OCI-LY7 (cell line): ENCODE data around the gene FGF2. TPM values are rescaled to one million over a fixed set of nuclear protein-coding genes. Genes with fewer than 3 reads are reported as not detected.
"Not testable (repeated sequence)": the region's sequence is repeated elsewhere in the genome, so short reads cannot be mapped to it uniquely, and the experiment has no call there.

Experiments used
- BruUV-seq: library from RNA; stranded (reverse); fragments of 400-500 nt; replicated peaks from 2 replicates; lab custom pipeline; 2021; lab: Mats Ljungman, UMichigan
- CTCF ChIA-PET: fragments of 300-600 bp; sonication (Branson Sonifier 250); formaldehyde crosslinking; loops from one replicate; lab custom pipeline; 2022; ENCODE audit warnings: antibody characterized with exemption; ENCODE audit not compliant: unreplicated experiment; lab: Charles Lee
- POLR2A ChIA-PET: fragments of 300-600 bp; sonication (Branson Sonifier 250); formaldehyde crosslinking; loops from one replicate; lab custom pipeline; 2022; ENCODE audit warnings: antibody characterized with exemption; lab: Charles Lee
- DNase-seq: peaks from one replicate; pipeline ENCODE4 v3.0.0-alpha.2; 2015; ENCODE audit warnings: low spot score
- H2AFZ ChIP-seq: fragments of 200-600 bp; sonication (generic), shearing (Covaris generic); 2 replicates; pipeline ENCODE4 v1.6.1; 2014; ENCODE audit warnings: mild to moderate bottlenecking, antibody characterized with exemption, low read length, moderate library complexity
- H3K27ac ChIP-seq: fragments of 200-600 bp; sonication (generic); 2 replicates; pipeline ENCODE4 v1.5.1; 2014; ENCODE audit warnings: mixed run types, low read depth, mild to moderate bottlenecking, moderate library complexity, low read length, inconsistent platforms; ENCODE audit not compliant: poor library complexity, severe bottlenecking
- H3K36me3 ChIP-seq: fragments of 200-600 bp; sonication (generic); 2 replicates; pipeline ENCODE4 v1.6.1; 2014; ENCODE audit warnings: mild to moderate bottlenecking, antibody characterized with exemption, low read length, moderate library complexity, mixed read lengths; ENCODE audit not compliant: insufficient read depth
- H3K4me1 ChIP-seq: fragments of 200-600 bp; sonication (generic); 2 replicates; pipeline ENCODE4 v1.5.1; 2014; ENCODE audit warnings: mild to moderate bottlenecking, low read length; ENCODE audit not compliant: insufficient read depth, poor library complexity, severe bottlenecking
- H3K4me2 ChIP-seq: fragments of 200-600 bp; sonication (generic); 2 replicates; pipeline ENCODE4 v1.6.1; 2014; ENCODE audit warnings: mild to moderate bottlenecking, low read length
- H3K4me3 ChIP-seq: fragments of 200-600 bp; sonication (generic); 2 replicates; pipeline ENCODE4 v1.5.1; 2014; ENCODE audit warnings: mild to moderate bottlenecking, low read depth, low read length; ENCODE audit not compliant: poor library complexity, severe bottlenecking
- H3K79me2 ChIP-seq: fragments of 200-600 bp; sonication (generic); 2 replicates; pipeline ENCODE4 v1.6.1; 2016; ENCODE audit warnings: low read depth, mild to moderate bottlenecking, low read length, moderate library complexity, mixed read lengths; ENCODE audit not compliant: insufficient read depth
- H3K9me2 ChIP-seq: fragments of 200-600 bp; sonication (generic); 2 replicates; pipeline ENCODE4 v1.6.1; 2016; ENCODE audit warnings: mild to moderate bottlenecking, low read length, mixed read lengths; ENCODE audit not compliant: insufficient read depth
- H3K9me3 ChIP-seq: fragments of 200-600 bp; sonication (generic); 2 replicates; pipeline ENCODE4 v1.6.1; 2014; ENCODE audit warnings: mild to moderate bottlenecking, mixed run types, low read length, mixed read lengths
- H4K20me1 ChIP-seq: fragments of 200-600 bp; sonication (generic); 2 replicates; pipeline ENCODE4 v1.6.1; 2014; ENCODE audit warnings: mild to moderate bottlenecking, antibody characterized with exemption, low read length, moderate library complexity, mixed read lengths; ENCODE audit not compliant: insufficient read depth
- CTCF ChIP-seq: fragments of 200-600 bp; sonication (generic); conservative IDR thresholded peaks from 2 replicates; pipeline ENCODE4 v1.5.1; 2014; ENCODE audit warnings: mild to moderate bottlenecking, antibody characterized with exemption, low read length, moderate library complexity, mixed read lengths
- EZH2phosphoT487 ChIP-seq: fragments of 200-600 bp; sonication (generic); IDR thresholded peaks from 2 replicates; pipeline ENCODE4 v1.6.1; 2018; ENCODE audit warnings: low read depth, borderline replicate concordance, mild to moderate bottlenecking, mixed run types, antibody characterized with exemption, low read length, moderate library complexity, mixed read lengths
- intact Hi-C: fragments of 100-400 bp; cut with micrococcal nuclease; formaldehyde crosslinking; loops from one replicate; pipeline ENCODE4 v1.10.0; 2022; ENCODE audit not compliant: unreplicated experiment
- total RNA-seq, 2 experiments: library from RNA; depleted of rRNA in 1 of 2; stranded (reverse); fragments of >200 nt in 1 of 2; shearing (Covaris generic) in 1 of 2; gene quantifications; 2 replicates each; pipeline ENCODE4 v1.2.3, GENCODE V29; 2014 to 2022

FGF2 gene
- total RNA-seq, 2 experiments from 2014 or later = 0.53 TPM; not detected in 1

DNA sequence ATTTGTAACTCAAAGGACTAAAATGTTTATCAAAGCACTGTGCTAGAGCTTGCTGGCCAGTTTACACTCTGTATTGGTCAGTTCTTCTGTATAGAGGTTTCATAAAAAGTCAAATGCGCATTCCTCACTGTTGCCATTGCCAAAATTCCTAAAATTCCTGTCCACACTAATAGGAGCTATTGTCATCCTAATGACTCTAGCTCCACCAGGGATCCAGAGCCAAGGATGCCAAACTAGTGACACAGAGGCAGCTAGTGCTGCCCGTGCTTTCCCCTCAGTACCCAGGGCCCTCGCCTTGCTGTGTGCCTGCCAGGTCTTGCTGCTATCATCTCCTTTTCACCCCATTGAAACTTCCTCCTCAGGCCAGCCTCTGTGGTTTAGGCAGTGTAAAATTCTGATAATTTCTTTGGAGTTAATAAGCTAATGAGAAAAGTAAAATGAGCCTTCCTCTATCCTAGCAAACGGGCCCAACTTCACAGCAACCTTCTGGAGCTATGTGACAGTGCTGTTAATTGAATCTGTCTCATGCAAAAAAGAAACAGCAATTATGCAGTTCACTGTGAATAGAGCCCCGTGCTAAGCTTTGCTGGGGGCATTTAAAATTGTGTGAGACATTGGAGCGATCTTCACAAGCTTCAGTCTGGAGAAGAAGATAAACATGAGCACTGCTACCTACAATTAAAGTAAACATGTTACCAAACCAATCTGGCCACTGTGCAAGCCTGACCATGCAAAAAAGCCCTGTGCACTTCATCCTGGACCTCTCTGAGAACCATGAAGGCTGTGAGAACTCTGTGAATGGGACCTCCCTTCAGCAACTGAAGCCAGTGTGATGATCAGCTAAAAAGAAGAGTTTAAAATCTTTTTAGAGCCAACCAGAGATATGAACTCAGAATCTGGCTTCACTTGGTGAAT, 43.1 kb upstream of the FGF2 start:
- Histone ChIP-seq H3K9me2 (no peaks in the 10 kb centered on the region), H3K4me2 (no peak overlapping the region), H3K4me1 (no peaks in the 10 kb centered on the region), H3K36me3 (no peaks in the 10 kb centered on the region), H3K79me2 (no peaks in the 10 kb centered on the region), H3K9me3 (no peaks in the 10 kb centered on the region), H2AFZ (no peak overlapping the region), H4K20me1 (no peaks in the 10 kb centered on the region), H3K27ac (no peak overlapping the region), H3K4me3 (no peak overlapping the region)
- DNase-seq = no peak
- POLR2A ChIA-PET = interaction anchor here (0.6 to 0.8 kb wide), 2 partner anchors 30 to 136 kb away, joined by 3 read pairs; no protein-coding TSS in a partner anchor
- CTCF ChIA-PET = no interaction called here
- no peak for TF ChIP-seq EZH2phosphoT487
- TF ChIP-seq CTCF = no peak
- BruUV-seq = no TSS peak
- intact Hi-C loops = no loop called here

DNA sequence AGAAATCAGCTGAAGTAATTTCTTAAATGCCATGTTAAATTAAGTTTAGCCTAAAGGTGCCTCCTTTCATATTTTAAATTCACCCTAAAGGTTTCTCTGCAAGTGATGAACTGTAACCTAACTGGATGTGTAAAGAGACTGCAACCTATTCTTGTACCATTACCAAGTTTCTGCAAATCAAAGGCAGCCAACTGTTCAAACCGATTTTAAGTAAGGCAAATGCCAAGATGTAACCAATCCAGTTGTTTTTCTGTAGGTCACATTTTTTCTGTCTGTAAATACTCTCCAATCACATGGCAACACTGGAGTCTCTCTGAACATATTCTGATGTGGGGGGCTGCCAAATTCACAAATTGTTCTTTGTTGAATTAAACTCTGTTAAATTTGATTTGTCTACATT, 42.4 kb upstream of the FGF2 start:
- ChIA-PET POLR2A (no interaction called here), CTCF (no interaction called here)
- H3K4me2 ChIP-seq = no peak overlapping the region
- no peak for DNase-seq
- no peak overlapping the region for H3K4me3 ChIP-seq
- no peaks in the 10 kb centered on the region for H3K9me3 ChIP-seq
- H3K27ac ChIP-seq = no peak overlapping the region
- intact Hi-C loops = no loop called here
- no peaks in the 10 kb centered on the region for H3K36me3 ChIP-seq
- BruUV-seq = no TSS peak
- no peaks in the 10 kb centered on the region for H3K79me2 ChIP-seq
- no peaks in the 10 kb centered on the region for H4K20me1 ChIP-seq
- TF ChIP-seq EZH2phosphoT487 (no peak), CTCF (no peak)
- H3K4me1 ChIP-seq = no peaks in the 10 kb centered on the region
- no peak overlapping the region for H2AFZ ChIP-seq
- H3K9me2 ChIP-seq = no peaks in the 10 kb centered on the region

GRCh38 chr4:122785099-122785498, 41.5 kb upstream of the FGF2 start:
- Histone ChIP-seq H3K9me2 (no peaks in the 10 kb centered on the region), H3K4me3 (no peak overlapping the region), H4K20me1 (no peaks in the 10 kb centered on the region), H3K36me3 (no peaks in the 10 kb centered on the region), H3K4me1 (no peaks in the 10 kb centered on the region), H2AFZ (no peak overlapping the region), H3K9me3 (no peaks in the 10 kb centered on the region), H3K79me2 (no peaks in the 10 kb centered on the region), H3K4me2 (no peak overlapping the region), H3K27ac (no peak overlapping the region)
- CTCF ChIA-PET = no interaction called here
- intact Hi-C loops = no loop called here
- POLR2A ChIA-PET = no interaction called here
- TF ChIP-seq EZH2phosphoT487 (no peak), CTCF (no peak)
- BruUV-seq = no TSS peak
- no peak for DNase-seq

DNA sequence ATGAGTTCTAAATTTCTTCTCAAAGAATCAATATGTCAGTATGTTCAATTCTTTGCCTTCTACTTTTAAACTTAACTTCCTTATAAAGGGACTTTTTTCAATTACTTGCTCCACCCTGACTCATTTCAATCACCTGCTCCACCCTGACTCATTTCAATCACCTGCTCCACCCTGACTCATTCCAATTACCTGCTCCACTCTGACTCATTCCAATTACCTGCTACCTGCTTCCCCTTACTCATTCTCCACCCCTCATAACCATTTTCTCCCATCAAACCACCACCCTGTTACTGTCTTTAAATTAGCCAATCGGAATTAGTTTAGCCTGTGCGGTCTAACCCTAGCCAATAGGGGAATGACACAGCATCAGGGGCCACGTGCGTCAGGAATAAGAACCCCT, 40.3 kb upstream of the FGF2 start:
- H3K36me3 ChIP-seq, intact Hi-C loops, BruUV-seq, H3K27ac ChIP-seq, H2AFZ ChIP-seq, H3K4me2 ChIP-seq, H3K79me2 ChIP-seq, H3K9me2 ChIP-seq, H4K20me1 ChIP-seq, H3K9me3 ChIP-seq, CTCF ChIA-PET, DNase-seq, H3K4me3 ChIP-seq, H3K4me1 ChIP-seq: not testable (repeated sequence)
- POLR2A ChIA-PET = interaction anchor here (0.7 kb wide), 1 partner anchor 264 kb away, joined by 3 read pairs; no protein-coding TSS in a partner anchor
